ENCODE data around the gene TRIM52.
A peak's percentile ranks its signal among the peaks of the same experiment; 100 is the strongest.

The TRIM52 gene

DNA sequence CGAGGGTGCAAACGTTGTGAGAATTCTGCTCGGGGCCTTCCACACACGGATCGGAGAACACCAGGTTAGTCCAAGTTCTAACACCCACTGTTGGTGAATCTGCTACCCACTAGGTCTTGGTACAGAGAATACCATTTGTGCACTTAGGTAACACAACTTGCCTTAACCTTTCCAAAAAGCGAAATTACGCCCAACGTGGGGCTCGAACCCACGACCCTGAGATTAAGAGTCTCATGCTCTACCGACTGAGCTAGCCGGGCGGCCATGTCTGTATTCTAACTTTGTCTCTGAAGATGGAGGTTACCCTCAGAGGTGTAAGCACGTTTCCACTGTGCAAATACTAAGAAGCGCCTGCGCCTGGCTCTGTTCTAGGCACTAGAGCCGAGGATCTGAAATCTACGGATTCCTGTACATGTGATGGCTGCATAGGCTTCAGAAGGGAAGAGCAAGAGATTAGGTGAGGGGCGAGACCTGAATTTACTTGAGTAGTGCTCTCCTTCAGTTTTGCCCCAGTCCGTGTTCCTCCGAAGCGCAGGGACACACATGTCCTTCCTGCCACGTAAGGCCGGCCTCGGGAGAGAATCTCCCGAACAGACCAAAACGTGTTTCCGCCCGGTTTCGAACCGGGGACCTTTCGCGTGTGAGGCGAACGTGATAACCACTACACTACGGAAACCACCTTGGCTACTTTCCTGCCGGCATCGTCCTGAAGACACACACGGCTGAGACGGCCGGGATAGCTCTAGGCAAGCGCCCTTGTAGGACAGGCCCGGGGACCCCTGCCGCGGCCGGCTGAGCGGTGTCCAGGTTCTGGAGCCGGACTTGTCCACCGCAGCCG is 38.9 kb downstream of the TRIM52 start:
- Histone ChIP-seq H3K4me3 (replicated peaks; ENCODE audit: insufficient read depth, low read length) (peak overlapping the region; percentile 68), H3K27me3 (ENCODE audit: insufficient read depth, poor library complexity, severe bottlenecking) (no peaks in the 10 kb centered on the region), H3K27ac (replicated peaks) (peak overlapping the region; percentile 97)
- no peak for TF ChIP-seq SPI1 (IDR thresholded peaks at IDR 0.05; ENCODE audit: borderline replicate concordance, low read depth)
- TF ChIP-seq, protein P1, sequence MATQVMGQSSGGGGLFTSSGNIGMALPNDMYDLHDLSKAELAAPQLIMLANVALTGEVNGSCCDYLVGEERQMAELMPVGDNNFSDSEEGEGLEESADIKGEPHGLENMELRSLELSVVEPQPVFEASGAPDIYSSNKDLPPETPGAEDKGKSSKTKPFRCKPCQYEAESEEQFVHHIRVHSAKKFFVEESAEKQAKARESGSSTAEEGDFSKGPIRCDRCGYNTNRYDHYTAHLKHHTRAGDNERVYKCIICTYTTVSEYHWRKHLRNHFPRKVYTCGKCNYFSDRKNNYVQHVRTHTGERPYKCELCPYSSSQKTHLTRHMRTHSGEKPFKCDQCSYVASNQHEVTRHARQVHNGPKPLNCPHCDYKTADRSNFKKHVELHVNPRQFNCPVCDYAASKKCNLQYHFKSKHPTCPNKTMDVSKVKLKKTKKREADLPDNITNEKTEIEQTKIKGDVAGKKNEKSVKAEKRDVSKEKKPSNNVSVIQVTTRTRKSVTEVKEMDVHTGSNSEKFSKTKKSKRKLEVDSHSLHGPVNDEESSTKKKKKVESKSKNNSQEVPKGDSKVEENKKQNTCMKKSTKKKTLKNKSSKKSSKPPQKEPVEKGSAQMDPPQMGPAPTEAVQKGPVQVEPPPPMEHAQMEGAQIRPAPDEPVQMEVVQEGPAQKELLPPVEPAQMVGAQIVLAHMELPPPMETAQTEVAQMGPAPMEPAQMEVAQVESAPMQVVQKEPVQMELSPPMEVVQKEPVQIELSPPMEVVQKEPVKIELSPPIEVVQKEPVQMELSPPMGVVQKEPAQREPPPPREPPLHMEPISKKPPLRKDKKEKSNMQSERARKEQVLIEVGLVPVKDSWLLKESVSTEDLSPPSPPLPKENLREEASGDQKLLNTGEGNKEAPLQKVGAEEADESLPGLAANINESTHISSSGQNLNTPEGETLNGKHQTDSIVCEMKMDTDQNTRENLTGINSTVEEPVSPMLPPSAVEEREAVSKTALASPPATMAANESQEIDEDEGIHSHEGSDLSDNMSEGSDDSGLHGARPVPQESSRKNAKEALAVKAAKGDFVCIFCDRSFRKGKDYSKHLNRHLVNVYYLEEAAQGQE (IDR thresholded peaks at IDR 0.05; ENCODE audit: insufficient replicate concordance, low read depth), result no peak
- peak; percentile 56 for TF ChIP-seq GABPA (IDR thresholded peaks at IDR 0.05; ENCODE audit: low read depth)
- peak; percentile 35 for TF ChIP-seq POLR2AphosphoS5 (IDR thresholded peaks at IDR 0.05; ENCODE audit: low read depth)
- TF ChIP-seq, protein P2, sequence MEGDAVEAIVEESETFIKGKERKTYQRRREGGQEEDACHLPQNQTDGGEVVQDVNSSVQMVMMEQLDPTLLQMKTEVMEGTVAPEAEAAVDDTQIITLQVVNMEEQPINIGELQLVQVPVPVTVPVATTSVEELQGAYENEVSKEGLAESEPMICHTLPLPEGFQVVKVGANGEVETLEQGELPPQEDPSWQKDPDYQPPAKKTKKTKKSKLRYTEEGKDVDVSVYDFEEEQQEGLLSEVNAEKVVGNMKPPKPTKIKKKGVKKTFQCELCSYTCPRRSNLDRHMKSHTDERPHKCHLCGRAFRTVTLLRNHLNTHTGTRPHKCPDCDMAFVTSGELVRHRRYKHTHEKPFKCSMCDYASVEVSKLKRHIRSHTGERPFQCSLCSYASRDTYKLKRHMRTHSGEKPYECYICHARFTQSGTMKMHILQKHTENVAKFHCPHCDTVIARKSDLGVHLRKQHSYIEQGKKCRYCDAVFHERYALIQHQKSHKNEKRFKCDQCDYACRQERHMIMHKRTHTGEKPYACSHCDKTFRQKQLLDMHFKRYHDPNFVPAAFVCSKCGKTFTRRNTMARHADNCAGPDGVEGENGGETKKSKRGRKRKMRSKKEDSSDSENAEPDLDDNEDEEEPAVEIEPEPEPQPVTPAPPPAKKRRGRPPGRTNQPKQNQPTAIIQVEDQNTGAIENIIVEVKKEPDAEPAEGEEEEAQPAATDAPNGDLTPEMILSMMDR (IDR thresholded peaks at IDR 0.05; ENCODE audit: insufficient read depth, low read length), result no peak
- DNase-seq (ENCODE audit: low read depth in 1 of 2, low spot score in 1 of 2), result peak; percentile 92 to 95

DNA sequence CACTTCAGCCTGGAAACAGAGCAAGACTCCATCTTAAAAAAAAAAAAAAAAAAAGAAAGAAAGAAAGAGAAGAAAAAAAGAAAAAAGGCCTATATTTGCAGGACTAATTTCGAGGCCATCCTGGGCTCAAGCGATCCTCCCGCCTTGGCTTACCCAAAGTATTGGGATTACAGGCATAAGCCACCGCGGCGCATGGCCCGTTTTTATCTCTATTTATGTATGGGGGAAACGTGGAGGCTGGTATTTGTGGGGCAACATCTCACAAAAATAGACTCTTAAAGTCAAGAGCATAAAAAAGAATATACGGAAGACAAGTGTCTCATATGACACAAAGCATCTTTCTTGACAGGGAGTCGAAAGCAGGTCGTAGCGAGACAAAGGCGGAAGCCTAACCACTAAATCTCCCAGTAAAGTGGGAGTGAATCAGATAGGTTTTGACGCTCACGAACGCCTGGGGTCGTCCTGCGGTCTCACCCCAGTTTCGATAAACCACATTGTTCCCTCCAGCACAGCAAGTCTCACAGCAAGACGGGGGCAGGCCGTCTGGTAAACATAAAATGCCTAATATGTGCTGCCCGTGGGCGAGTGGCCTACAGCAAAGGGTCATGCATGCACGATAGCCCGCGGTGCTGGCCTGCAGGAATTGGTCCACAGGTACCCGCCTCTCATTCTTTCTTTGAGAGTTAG is 39.7 kb downstream of the TRIM52 start:
- H3K27ac ChIP-seq (replicated peaks), result peak overlapping the region; percentile 97
- no peak for DNase-seq (ENCODE audit: low read depth in 1 of 2, low spot score in 1 of 2)
- H3K27me3 ChIP-seq (ENCODE audit: insufficient read depth, poor library complexity, severe bottlenecking), result no peaks in the 10 kb centered on the region
- H3K4me3 ChIP-seq (replicated peaks; ENCODE audit: insufficient read depth, low read length), result peak overlapping the region; percentile 17
- TF ChIP-seq POLR2AphosphoS5 (IDR thresholded peaks at IDR 0.05; ENCODE audit: low read depth), result no peak
- TF ChIP-seq, protein P1 (IDR thresholded peaks at IDR 0.05; ENCODE audit: insufficient replicate concordance, low read depth), result no peak
- no peak for TF ChIP-seq GABPA (IDR thresholded peaks at IDR 0.05; ENCODE audit: low read depth)

DNA sequence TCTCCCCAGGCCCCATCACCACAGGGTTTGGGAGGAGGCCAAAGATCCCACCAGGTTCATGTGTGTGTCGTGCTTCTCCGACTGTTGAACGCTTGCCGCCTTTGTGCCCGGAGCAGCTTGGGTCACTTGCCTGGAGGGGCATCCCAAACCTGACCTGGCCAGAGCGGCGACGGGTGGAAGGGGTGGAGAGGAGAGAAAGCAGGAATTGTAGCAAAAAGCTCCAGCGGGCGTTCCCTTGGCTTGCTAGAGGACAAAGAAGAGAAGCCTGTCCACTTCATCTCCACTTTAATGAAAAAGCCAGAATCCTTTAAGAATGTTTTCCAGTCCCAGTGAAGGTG is 40.8 kb downstream of the TRIM52 start:
- no peaks in the 10 kb centered on the region for H3K27me3 ChIP-seq (ENCODE audit: insufficient read depth, poor library complexity, severe bottlenecking)
- H3K27ac ChIP-seq (replicated peaks), result no peak overlapping the region
- TF ChIP-seq, protein P2 (IDR thresholded peaks at IDR 0.05; ENCODE audit: insufficient read depth, low read length), result no peak
- TF ChIP-seq, protein P1 (IDR thresholded peaks at IDR 0.05; ENCODE audit: insufficient replicate concordance, low read depth), result no peak
- TF ChIP-seq POLR2AphosphoS5 (IDR thresholded peaks at IDR 0.05; ENCODE audit: low read depth) (no peak), SPI1 (IDR thresholded peaks at IDR 0.05; ENCODE audit: borderline replicate concordance, low read depth) (no peak)
- H3K4me3 ChIP-seq (replicated peaks; ENCODE audit: insufficient read depth, low read length), result no peak overlapping the region
- DNase-seq (ENCODE audit: low read depth in 1 of 2, low spot score in 1 of 2), result no peak

All from HL-60 (cell line).